Neural crest cell (in vitro differentiated cells): ENCODE results near the gene AFAP1L2. TPM values are rescaled to one million over a fixed set of nuclear protein-coding genes. Genes with fewer than 3 reads are reported as not detected.
"Not testable (repeated sequence)": the region's sequence is repeated elsewhere in the genome, so short reads cannot be mapped to it uniquely, and the experiment has no call there.

ENCODE experiments used
- DNase-seq: peaks from one replicate; pipeline ENCODE4 v3.0.0; 2021; ENCODE audit warnings: low read depth, mixed read lengths, low spot score
- H3K27ac Mint-ChIP-seq: one replicate; pipeline ENCODE4 v1.8.0; 2021; ENCODE audit warnings: mild to moderate bottlenecking, mixed read lengths; ENCODE audit not compliant: unreplicated experiment
- H3K27me3 Mint-ChIP-seq: 2 replicates; pipeline ENCODE4 v1.8.0; 2021; ENCODE audit warnings: low read depth, mild to moderate bottlenecking, mixed read lengths
- H3K36me3 Mint-ChIP-seq: 2 replicates; pipeline ENCODE4 v1.8.0; 2021; ENCODE audit warnings: low read depth, mild to moderate bottlenecking, mixed read lengths
- H3K4me1 Mint-ChIP-seq: 2 replicates; pipeline ENCODE4 v1.8.0; 2021; ENCODE audit warnings: mixed read lengths
- H3K4me3 Mint-ChIP-seq: one replicate; pipeline ENCODE4 v1.8.0; 2021; ENCODE audit warnings: mild to moderate bottlenecking, mixed read lengths
- H3K9me3 Mint-ChIP-seq: 2 replicates; pipeline ENCODE4 v1.8.0; 2021; ENCODE audit warnings: mixed read lengths
- CTCF ChIP-seq: fragments of 200-600 bp; sonication (generic); conservative IDR thresholded peaks from 2 replicates; pipeline ENCODE4 v1.5.0; 2021; ENCODE audit warnings: antibody characterized with exemption, mild to moderate bottlenecking
- total RNA-seq: library from RNA; stranded (reverse); gene quantifications from 2 replicates; pipeline ENCODE4 v1.2.1, GENCODE V29; 2021

Gene AFAP1L2
- total RNA-seq, 1 donor from 2014 or later = 72.1 TPM

DNA sequence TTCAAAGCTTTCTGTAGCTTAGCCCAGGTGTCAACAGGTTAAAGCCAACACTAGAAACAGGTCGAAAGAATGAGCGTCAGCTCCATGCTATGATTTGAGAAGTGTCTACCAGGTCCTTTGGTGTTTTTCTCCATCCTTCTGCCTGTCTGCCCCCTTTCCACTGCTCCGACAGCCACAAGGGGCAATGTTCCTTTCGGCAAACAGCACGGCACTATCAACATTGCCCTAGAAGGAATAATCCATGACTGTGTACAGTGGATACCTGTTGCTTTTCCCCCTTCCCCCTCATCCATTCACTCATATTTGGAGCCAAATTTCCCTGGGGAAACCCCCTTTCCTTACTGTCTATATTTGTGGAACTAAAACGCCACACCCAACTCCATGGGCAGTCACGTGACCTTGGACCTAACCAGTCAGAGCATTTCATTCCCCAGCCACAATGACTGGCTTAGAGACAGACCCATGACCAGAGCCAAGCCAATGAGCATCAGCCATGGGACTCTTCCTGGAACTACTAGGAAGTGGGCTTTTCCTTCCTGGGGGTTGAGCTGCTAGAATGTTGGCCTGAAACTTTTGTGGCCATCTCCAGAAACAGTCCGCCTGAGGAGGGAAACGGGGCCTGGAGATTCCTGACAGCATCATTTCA, 51.5 kb downstream of the AFAP1L2 start:
- Mint-ChIP-seq H3K4me3 (peak overlapping the region; percentile 6), H3K36me3 (peaks cover 3% of the 10 kb centered on the region), H3K4me1 (peaks cover 52% of the 10 kb centered on the region), H3K27me3 (no peaks in the 10 kb centered on the region), H3K9me3 (no peaks in the 10 kb centered on the region), H3K27ac (no peak overlapping the region)
- no peak for TF ChIP-seq CTCF
- no peak for DNase-seq

GRCh38 chr10:114350751-114351150, 53.6 kb downstream of the AFAP1L2 start:
- H3K27me3 Mint-ChIP-seq = no peaks in the 10 kb centered on the region
- peak overlapping the region; percentile 37 for H3K4me3 Mint-ChIP-seq
- H3K9me3 Mint-ChIP-seq = no peaks in the 10 kb centered on the region
- peak; percentile 21 for DNase-seq
- peaks cover 3% of the 10 kb centered on the region for H3K36me3 Mint-ChIP-seq
- no peak for TF ChIP-seq CTCF
- peak overlapping the region; percentile 53 for H3K27ac Mint-ChIP-seq
- peaks cover 58% of the 10 kb centered on the region for H3K4me1 Mint-ChIP-seq

DNA sequence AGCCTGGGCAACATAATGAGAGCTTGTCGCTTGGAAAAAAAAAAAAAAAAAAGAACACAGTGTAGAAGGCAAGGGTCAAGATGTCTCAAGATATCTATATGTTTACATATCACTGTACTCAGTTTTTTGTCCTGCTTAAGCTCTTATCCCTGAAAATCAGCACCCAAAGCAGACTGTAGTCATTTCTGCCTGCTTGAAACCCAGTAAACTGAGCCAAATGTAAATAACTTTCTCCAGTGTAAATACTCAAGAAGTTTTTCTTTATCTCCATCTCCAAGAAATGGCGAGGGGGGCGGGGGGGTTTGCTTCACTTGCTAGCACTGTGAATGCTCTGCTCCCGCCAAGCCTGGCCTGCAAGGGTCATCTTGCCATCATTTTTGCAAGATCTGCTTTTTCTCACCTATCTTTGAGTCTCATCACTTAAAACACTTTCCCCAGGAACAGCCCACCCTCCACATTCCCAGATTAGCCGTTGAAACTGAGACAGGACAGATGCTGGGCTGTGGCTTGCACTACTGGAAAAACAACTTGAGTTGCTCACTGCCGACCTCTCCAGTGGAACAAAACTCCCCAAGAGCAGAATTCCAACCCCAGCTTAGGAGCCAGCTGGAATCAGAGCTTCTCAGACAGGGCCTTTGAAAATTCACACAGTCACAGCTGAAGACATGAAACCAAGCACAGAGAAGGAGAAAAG, 54.6 kb downstream of the AFAP1L2 start:
- Mint-ChIP-seq H3K4me1 (peaks cover 65% of the 10 kb centered on the region), H3K4me3 (peak overlapping the region; percentile 41), H3K36me3 (peaks cover 3% of the 10 kb centered on the region), H3K27ac (peak overlapping the region; percentile 48), H3K9me3 (no peaks in the 10 kb centered on the region), H3K27me3 (no peaks in the 10 kb centered on the region)
- DNase-seq = no peak
- no peak for TF ChIP-seq CTCF

GRCh38 chr10:114349071-114349470, 55.2 kb downstream of the AFAP1L2 start:
- H3K9me3 Mint-ChIP-seq, H3K27me3 Mint-ChIP-seq, DNase-seq, H3K36me3 Mint-ChIP-seq, H3K4me3 Mint-ChIP-seq, H3K27ac Mint-ChIP-seq: not testable (repeated sequence)
- peaks cover 71% of the 10 kb centered on the region for H3K4me1 Mint-ChIP-seq

- Mint-ChIP-seq H3K27ac (no peak overlapping the region), H3K36me3 (peaks cover 2% of the 10 kb centered on the region), H3K4me3 (no peak overlapping the region), H3K27me3 (no peaks in the 10 kb centered on the region), H3K4me1 (peaks cover 81% of the 10 kb centered on the region), H3K9me3 (no peaks in the 10 kb centered on the region)
- no peak for TF ChIP-seq CTCF
- DNase-seq = no peak
These were observed 56.5 kb downstream of the AFAP1L2 start for GRCh38 chr10:114347791-114348190.

DNA sequence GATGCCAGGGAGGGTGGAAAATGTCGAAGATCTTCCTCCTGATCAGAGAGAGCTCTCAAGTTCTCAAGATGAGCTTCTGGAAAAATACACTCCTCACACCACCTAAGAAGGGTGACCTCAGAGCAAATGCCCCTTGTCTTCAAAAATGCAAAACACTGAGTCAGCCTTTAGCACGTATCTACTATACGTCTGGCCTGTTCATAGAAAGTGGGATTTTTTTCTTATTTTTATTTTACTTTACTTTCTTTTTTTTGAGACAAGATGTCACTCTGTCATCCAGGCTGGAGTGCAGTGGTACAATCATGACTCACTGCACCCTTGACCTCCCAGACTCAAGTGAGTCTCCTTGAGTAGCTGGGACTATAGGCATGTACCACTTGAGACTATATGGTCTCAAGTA, 57.1 kb downstream of the AFAP1L2 start:
- Mint-ChIP-seq H3K27me3 (no peaks in the 10 kb centered on the region), H3K36me3 (peaks cover 2% of the 10 kb centered on the region), H3K9me3 (no peaks in the 10 kb centered on the region), H3K4me3 (peak overlapping the region; percentile 47), H3K27ac (peak overlapping the region; percentile 2), H3K4me1 (peaks cover 80% of the 10 kb centered on the region)
- no peak for TF ChIP-seq CTCF
- DNase-seq = no peak
